Nephron (organoid): Measurements from ENCODE around the gene CRIP3.

Source experiments
- H3K27ac Mint-ChIP-seq, 3 experiments: 2 replicates each; pipeline ENCODE4 v1.8.0; 2020; ENCODE audit warnings: mixed read lengths in 3 of 3, mild to moderate bottlenecking in 2 of 3, moderate library complexity in 1 of 3
- H3K27me3 Mint-ChIP-seq: 2 replicates; pipeline ENCODE4 v1.8.0; 2021; ENCODE audit warnings: low read depth, mild to moderate bottlenecking, moderate library complexity, mixed read lengths
- H3K36me3 Mint-ChIP-seq: 2 replicates; pipeline ENCODE4 v1.8.0; 2020; ENCODE audit warnings: low read depth, mixed read lengths
- H3K4me1 Mint-ChIP-seq: 2 replicates; pipeline ENCODE4 v1.8.0; 2020; ENCODE audit warnings: mixed read lengths
- H3K4me3 Mint-ChIP-seq, 3 experiments: 2 replicates each; pipeline ENCODE4 v1.8.0; 2020; ENCODE audit warnings: mild to moderate bottlenecking in 3 of 3, mixed read lengths in 3 of 3, moderate library complexity in 2 of 3
- H3K9me3 Mint-ChIP-seq: 2 replicates; pipeline ENCODE4 v1.8.0; 2020; ENCODE audit warnings: mixed read lengths
- TF ChIP-seq, protein P1 (sequence below), 3 experiments: fragments of 200-600 bp; sonication (generic); IDR thresholded peaks; one replicate each; pipeline ENCODE4 v1.5.0; 2021; ENCODE audit warnings: antibody characterized with exemption in 3 of 3; ENCODE audit not compliant: unreplicated experiment in 3 of 3

The CRIP3 gene

DNA sequence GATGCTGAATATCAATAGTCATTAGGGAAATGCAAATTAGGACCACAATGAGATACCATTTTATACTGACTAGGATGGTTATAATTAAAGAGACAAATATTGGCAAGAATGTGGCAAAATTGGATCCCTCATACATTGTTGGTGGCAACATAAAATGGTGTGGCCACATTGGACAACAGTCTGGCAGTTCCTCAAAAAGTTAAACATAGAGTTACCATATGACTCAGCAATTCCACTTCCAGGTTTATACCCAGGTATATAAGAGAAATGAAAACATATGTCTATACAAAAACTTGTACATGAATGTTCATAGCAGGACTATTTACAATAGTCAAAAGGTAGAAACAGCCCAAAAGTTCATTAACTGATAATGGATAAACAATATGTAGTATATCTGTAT lies 2.0 kb upstream of the CRIP3 start:
- H3K27ac Mint-ChIP-seq: no peak overlapping the region
- H3K9me3 Mint-ChIP-seq: no peaks in the 10 kb centered on the region
- TF ChIP-seq, protein P1, sequence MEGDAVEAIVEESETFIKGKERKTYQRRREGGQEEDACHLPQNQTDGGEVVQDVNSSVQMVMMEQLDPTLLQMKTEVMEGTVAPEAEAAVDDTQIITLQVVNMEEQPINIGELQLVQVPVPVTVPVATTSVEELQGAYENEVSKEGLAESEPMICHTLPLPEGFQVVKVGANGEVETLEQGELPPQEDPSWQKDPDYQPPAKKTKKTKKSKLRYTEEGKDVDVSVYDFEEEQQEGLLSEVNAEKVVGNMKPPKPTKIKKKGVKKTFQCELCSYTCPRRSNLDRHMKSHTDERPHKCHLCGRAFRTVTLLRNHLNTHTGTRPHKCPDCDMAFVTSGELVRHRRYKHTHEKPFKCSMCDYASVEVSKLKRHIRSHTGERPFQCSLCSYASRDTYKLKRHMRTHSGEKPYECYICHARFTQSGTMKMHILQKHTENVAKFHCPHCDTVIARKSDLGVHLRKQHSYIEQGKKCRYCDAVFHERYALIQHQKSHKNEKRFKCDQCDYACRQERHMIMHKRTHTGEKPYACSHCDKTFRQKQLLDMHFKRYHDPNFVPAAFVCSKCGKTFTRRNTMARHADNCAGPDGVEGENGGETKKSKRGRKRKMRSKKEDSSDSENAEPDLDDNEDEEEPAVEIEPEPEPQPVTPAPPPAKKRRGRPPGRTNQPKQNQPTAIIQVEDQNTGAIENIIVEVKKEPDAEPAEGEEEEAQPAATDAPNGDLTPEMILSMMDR (IDR thresholded peaks at IDR 0.05; ENCODE audit: unreplicated experiment in 3 of 3): no peak

DNA sequence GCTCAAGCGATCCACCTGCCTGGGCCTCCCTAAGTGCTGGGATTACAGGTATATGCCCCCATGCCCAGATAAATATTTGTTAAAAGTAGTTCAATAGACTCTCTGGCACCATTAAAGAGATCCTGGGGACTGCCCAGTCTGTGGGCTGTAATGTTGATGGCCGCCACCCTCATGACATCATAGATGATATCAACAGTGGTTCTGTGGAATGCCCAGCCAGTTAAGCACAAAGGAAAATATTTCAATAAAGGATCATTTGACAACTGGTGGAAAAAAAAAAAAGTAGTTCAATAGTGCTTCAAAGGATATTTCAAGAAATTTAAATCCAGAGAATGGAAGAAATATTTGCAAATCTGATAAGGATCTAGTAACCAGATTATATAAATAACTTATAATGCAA lies 1.5 kb upstream of the CRIP3 start:
- H3K4me3 Mint-ChIP-seq: no peak overlapping the region
- TF ChIP-seq, protein P1 (IDR thresholded peaks at IDR 0.05; ENCODE audit: unreplicated experiment in 3 of 3): no peak
- H3K27ac Mint-ChIP-seq: no peak overlapping the region
- peaks cover 36% of the 10 kb centered on the region for H3K27me3 Mint-ChIP-seq
- H3K36me3 Mint-ChIP-seq: no peaks in the 10 kb centered on the region
- H3K4me1 Mint-ChIP-seq: peaks cover 5% of the 10 kb centered on the region
- no peaks in the 10 kb centered on the region for H3K9me3 Mint-ChIP-seq

More for the DNA sequence above, 2.0 kb upstream of the CRIP3 start:
- Mint-ChIP-seq H3K27me3 (peaks cover 36% of the 10 kb centered on the region), H3K4me1 (peaks cover 5% of the 10 kb centered on the region), H3K4me3 (no peak overlapping the region), H3K36me3 (no peaks in the 10 kb centered on the region)

DNA sequence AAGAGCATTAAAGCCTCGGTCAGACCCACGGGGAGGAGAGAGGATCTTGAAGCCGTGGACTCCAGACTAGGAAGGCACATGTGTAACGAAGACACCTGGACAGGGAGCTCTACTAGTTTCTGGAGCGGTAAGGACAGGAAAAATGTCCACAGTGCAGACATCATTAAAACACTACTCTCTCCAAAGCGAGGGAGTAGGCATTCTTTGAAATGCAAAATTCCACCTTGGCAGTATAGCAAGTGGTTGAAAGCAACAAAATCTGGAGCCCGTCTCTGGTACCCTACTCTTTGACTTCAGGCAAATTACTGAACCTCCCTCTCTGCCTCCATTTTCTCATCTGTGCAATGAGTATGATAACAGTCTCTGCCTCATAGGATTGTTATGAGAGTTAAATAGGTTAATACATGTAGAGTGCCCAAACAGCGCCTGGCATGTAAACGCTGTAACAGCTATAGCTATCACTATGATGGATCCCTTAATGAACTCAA lies 408 bp upstream of the CRIP3 start:
- Mint-ChIP-seq H3K4me3 (peak overlapping the region; percentile 73 to 84 (median 82)), H3K9me3 (no peaks in the 10 kb centered on the region), H3K27ac (no peak overlapping the region), H3K4me1 (peaks cover 5% of the 10 kb centered on the region), H3K27me3 (peaks cover 41% of the 10 kb centered on the region), H3K36me3 (no peaks in the 10 kb centered on the region)
- TF ChIP-seq, protein P1 (IDR thresholded peaks at IDR 0.05; ENCODE audit: unreplicated experiment in 3 of 3): no peak

DNA sequence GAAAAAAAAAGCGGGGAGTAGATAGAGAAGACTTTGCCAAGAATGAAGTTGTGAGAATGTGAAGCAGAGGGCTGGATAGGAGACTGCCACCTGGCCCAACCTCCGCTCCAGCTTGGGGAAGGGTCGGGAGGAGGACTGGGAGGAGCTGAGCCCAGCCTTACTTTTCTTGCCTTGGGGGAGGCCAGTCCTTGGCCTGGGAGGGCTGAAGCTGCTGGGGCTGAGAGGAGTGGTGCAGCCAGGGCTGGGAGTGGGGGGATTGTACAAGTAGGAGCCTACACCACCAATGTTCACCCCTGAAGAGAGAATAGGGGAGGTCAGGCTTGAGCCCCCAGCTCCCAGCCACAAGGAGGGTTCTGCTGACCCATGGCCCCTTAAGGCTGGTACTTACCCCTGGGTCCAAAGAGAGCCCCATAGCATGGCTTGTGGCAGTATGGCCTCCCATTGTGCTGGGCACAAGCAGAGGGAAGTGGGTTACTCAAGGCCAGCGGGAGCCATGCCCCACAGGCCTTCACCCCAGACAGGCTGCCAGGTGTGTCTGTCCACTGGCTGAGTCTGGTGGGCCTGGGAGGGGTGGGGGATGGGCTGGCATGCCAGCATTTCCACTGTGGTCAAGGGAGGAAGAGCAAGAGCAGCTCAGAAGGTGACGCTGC lies 1.1 kb downstream of the CRIP3 start:
- Mint-ChIP-seq H3K36me3 (no peaks in the 10 kb centered on the region), H3K27me3 (peaks cover 41% of the 10 kb centered on the region), H3K4me1 (peaks cover 5% of the 10 kb centered on the region), H3K4me3 (peak overlapping the region; percentile 8 to 50 (median 41)), H3K9me3 (no peaks in the 10 kb centered on the region), H3K27ac (no peak overlapping the region)
- TF ChIP-seq, protein P1 (IDR thresholded peaks at IDR 0.05; ENCODE audit: unreplicated experiment in 3 of 3): no peak

DNA sequence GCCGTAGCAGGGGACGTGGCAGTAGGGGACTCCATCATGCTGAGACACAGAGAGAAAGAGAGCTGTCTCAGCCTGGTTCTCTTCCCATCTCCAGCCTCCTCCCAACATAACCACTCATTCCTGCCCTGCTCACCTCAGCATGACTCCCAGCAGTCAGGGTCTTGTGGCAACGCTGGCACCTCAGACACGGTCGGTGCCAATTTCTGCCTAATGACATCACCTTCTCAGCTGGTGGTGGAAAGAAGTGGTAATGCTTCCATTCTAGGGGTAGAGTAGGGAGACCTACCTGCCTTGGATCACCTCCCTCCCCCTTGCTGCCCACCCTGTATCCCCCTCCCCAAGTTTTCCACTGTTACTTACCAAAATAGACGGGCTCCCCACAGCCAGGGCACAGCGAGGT lies 2.5 kb downstream of the CRIP3 start:
- TF ChIP-seq, protein P1 (IDR thresholded peaks at IDR 0.05; ENCODE audit: unreplicated experiment in 3 of 3): no peak
- no peaks in the 10 kb centered on the region for H3K36me3 Mint-ChIP-seq
- H3K9me3 Mint-ChIP-seq: no peaks in the 10 kb centered on the region
- H3K4me3 Mint-ChIP-seq: no peak overlapping the region
- peaks cover 38% of the 10 kb centered on the region for H3K27me3 Mint-ChIP-seq
- peaks cover 5% of the 10 kb centered on the region for H3K4me1 Mint-ChIP-seq
- H3K27ac Mint-ChIP-seq: no peak overlapping the region

DNA sequence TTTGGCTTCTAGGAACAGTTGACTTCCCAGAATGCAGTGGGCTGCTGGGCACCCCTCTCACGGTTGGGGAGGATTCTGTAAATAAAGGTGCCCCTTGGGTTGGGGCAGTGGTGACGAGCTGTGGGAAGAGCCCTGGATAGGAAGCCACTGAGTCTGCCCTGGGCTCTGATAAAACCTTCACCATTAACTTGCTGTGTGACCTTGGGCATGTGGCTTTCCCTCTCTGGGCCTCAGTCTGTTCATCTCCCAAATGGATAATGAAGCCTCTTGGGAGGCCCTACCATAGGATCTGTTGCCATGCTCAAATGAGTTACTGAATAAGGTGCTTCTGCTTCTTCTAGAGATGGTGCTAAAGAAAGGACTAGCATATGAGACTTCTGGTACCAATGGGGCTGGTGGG lies 3.7 kb downstream of the CRIP3 start:
- Mint-ChIP-seq H3K27ac (no peak overlapping the region), H3K36me3 (no peaks in the 10 kb centered on the region), H3K27me3 (peaks cover 32% of the 10 kb centered on the region), H3K4me3 (no peak overlapping the region), H3K4me1 (peaks cover 5% of the 10 kb centered on the region), H3K9me3 (no peaks in the 10 kb centered on the region)
- TF ChIP-seq, protein P1 (IDR thresholded peaks at IDR 0.05; ENCODE audit: unreplicated experiment in 3 of 3): no peak
